Measurements from ENCODE around the gene RAP2C. TPM values are rescaled to one million over a fixed set of nuclear protein-coding genes. Genes with fewer than 3 reads are reported as not detected.

RAP2C gene
- total and polyA plus RNA-seq, 4 donors = 17.1 to 32.0 (median 23.4) TPM

DNA sequence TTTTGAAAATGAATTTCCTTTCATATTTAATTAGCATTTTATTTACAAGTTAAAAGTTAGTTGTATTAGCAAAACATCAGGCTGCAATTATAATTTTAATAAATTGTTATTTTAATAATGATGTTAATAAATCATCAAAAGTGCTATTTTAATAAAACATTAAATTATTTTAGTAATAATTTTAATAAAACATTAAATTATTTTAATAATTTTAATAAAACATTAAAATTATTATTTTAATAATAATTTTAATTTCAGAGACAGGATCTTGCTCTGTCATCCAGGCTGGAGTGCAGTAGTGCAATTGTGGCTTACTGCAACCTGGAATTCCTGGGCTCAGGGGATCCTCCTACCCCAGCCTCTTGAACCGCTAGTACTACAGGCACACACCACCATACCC, 10.8 kb downstream of the RAP2C start:
- Histone ChIP-seq H3K9ac (ENCODE audit: insufficient read depth in 1 of 2, low read length in 2 of 2) (no peak overlapping the region), H3K4me1 (ENCODE audit: control insufficient read depth in 5 of 5, insufficient read depth in 5 of 5, low read length in 5 of 5) (no peaks in the 10 kb centered on the region), H3K27ac (ENCODE audit: low read depth in 1 of 2, low read length in 1 of 2) (no peak overlapping the region), H3K36me3 (ENCODE audit: control insufficient read depth in 4 of 4, insufficient read depth in 4 of 4, low read length in 4 of 4) (peaks cover 0 to 2% (median 0%) of the 10 kb centered on the region in 4 donors), H3K27me3 (ENCODE audit: control insufficient read depth in 3 of 3, insufficient read depth in 3 of 3, low read length in 2 of 3) (peaks cover 0 to 46% (median 13%) of the 10 kb centered on the region in 3 donors), H3K4me3 (no peak overlapping the region), H3K9me3 (ENCODE audit: control insufficient read depth in 4 of 4, insufficient read depth in 3 of 4, low read length in 3 of 4) (no peaks in the 10 kb centered on the region)
- TF ChIP-seq, protein P1, sequence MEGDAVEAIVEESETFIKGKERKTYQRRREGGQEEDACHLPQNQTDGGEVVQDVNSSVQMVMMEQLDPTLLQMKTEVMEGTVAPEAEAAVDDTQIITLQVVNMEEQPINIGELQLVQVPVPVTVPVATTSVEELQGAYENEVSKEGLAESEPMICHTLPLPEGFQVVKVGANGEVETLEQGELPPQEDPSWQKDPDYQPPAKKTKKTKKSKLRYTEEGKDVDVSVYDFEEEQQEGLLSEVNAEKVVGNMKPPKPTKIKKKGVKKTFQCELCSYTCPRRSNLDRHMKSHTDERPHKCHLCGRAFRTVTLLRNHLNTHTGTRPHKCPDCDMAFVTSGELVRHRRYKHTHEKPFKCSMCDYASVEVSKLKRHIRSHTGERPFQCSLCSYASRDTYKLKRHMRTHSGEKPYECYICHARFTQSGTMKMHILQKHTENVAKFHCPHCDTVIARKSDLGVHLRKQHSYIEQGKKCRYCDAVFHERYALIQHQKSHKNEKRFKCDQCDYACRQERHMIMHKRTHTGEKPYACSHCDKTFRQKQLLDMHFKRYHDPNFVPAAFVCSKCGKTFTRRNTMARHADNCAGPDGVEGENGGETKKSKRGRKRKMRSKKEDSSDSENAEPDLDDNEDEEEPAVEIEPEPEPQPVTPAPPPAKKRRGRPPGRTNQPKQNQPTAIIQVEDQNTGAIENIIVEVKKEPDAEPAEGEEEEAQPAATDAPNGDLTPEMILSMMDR (IDR thresholded peaks at IDR 0.05; ENCODE audit: control extremely low read depth, extremely low read depth) = no peak
- WGBS, 2 donors = 83 to 93% methylated on average over 1 of the region's 1 CpG
- ATAC-seq (ENCODE audit: insufficient read depth, low FRiP score) (no peak), DNase-seq (no peak)

GRCh38 chrX:132207996-132208395, 11.3 kb downstream of the RAP2C start:
- H3K9me3 ChIP-seq (ENCODE audit: control insufficient read depth in 4 of 4, insufficient read depth in 3 of 4, low read length in 3 of 4) = no peaks in the 10 kb centered on the region
- TF ChIP-seq, protein P1 (IDR thresholded peaks at IDR 0.05; ENCODE audit: control extremely low read depth, extremely low read depth) = no peak
- WGBS, 2 donors = 23 to 58% methylated on average over 2 of the region's 2 CpGs
- peaks cover 0 to 46% (median 13%) of the 10 kb centered on the region in 3 donors for H3K27me3 ChIP-seq (ENCODE audit: control insufficient read depth in 3 of 3, insufficient read depth in 3 of 3, low read length in 2 of 3)
- H3K9ac ChIP-seq (ENCODE audit: insufficient read depth in 1 of 2, low read length in 2 of 2) = no peak overlapping the region
- H3K4me1 ChIP-seq (ENCODE audit: control insufficient read depth in 5 of 5, insufficient read depth in 5 of 5, low read length in 5 of 5) = no peaks in the 10 kb centered on the region
- ATAC-seq (ENCODE audit: insufficient read depth, low FRiP score) (no peak), DNase-seq (no peak)
- no peak overlapping the region for H3K4me3 ChIP-seq
- H3K27ac ChIP-seq (ENCODE audit: low read depth in 1 of 2, low read length in 1 of 2) = no peak overlapping the region
- H3K36me3 ChIP-seq (ENCODE audit: control insufficient read depth in 4 of 4, insufficient read depth in 4 of 4, low read length in 4 of 4) = peaks cover 0 to 2% (median 0%) of the 10 kb centered on the region in 4 donors

DNA sequence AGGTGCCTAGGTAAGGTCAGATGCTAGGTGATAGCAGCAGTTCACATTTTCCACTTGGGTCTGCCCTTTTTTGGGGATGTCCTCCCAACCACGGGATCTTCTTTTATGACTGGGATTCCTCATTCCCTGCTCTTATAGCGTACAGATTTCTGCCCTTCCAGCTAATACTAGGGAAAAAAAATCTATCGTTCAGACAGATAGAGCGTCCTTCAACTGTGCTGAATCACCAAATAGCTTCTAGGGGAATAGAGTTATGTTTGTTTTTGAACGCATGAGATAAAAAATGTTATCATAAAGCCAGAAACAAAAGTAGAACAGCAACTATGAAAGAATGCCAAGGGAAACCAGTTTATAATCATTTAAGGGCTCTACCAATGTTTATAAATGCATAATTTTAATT, 13.0 kb downstream of the RAP2C start:
- WGBS, 2 donors = 64 to 85% methylated on average over 5 of the region's 5 CpGs
- H3K4me1 ChIP-seq (ENCODE audit: control insufficient read depth in 5 of 5, insufficient read depth in 5 of 5, low read length in 5 of 5) = no peaks in the 10 kb centered on the region
- H3K36me3 ChIP-seq (ENCODE audit: control insufficient read depth in 4 of 4, insufficient read depth in 4 of 4, low read length in 4 of 4) = peaks cover 0 to 2% (median 0%) of the 10 kb centered on the region in 4 donors
- TF ChIP-seq, protein P1 (IDR thresholded peaks at IDR 0.05; ENCODE audit: control extremely low read depth, extremely low read depth) = no peak
- no peak overlapping the region for H3K4me3 ChIP-seq
- H3K9ac ChIP-seq (ENCODE audit: insufficient read depth in 1 of 2, low read length in 2 of 2) = no peak overlapping the region
- no peak for DNase-seq
- no peak overlapping the region for H3K27ac ChIP-seq (ENCODE audit: low read depth in 1 of 2, low read length in 1 of 2)
- H3K9me3 ChIP-seq (ENCODE audit: control insufficient read depth in 4 of 4, insufficient read depth in 3 of 4, low read length in 3 of 4) = no peaks in the 10 kb centered on the region
- peaks cover 0 to 40% (median 13%) of the 10 kb centered on the region in 3 donors for H3K27me3 ChIP-seq (ENCODE audit: control insufficient read depth in 3 of 3, insufficient read depth in 3 of 3, low read length in 2 of 3)
- ATAC-seq (ENCODE audit: insufficient read depth, low FRiP score) = no peak

DNA sequence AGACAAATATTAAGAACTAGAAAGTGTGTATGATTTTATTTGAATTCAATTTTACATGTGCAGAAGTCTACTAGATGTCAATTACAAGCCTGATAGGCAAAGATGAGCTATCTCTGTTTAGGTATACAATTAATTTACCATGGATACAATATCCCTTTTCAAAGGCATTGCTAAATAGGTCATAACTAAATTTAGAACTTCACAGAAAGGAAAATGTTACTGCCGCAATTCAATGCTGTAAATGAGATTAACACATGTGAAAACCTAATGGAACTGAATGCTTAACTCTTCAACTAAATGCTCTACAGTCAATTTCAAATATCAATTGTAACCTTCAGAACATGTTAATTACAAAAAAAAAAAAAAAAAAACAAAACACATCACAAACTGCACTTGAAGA, 14.6 kb downstream of the RAP2C start:
- Histone ChIP-seq H3K27ac (ENCODE audit: low read depth in 1 of 2, low read length in 1 of 2) (no peak overlapping the region), H3K4me1 (ENCODE audit: control insufficient read depth in 5 of 5, insufficient read depth in 5 of 5, low read length in 5 of 5) (no peaks in the 10 kb centered on the region), H3K4me3 (no peak overlapping the region), H3K36me3 (ENCODE audit: control insufficient read depth in 4 of 4, insufficient read depth in 4 of 4, low read length in 4 of 4) (peaks cover 0 to 2% (median 0%) of the 10 kb centered on the region in 4 donors), H3K9me3 (ENCODE audit: control insufficient read depth in 4 of 4, insufficient read depth in 3 of 4, low read length in 3 of 4) (no peaks in the 10 kb centered on the region), H3K9ac (ENCODE audit: insufficient read depth in 1 of 2, low read length in 2 of 2) (no peak overlapping the region), H3K27me3 (ENCODE audit: control insufficient read depth in 3 of 3, insufficient read depth in 3 of 3, low read length in 2 of 3) (peaks cover 0 to 43% (median 5%) of the 10 kb centered on the region in 3 donors)
- DNase-seq (no peak), ATAC-seq (ENCODE audit: insufficient read depth, low FRiP score) (no peak)
- TF ChIP-seq, protein P1 (IDR thresholded peaks at IDR 0.05; ENCODE audit: control extremely low read depth, extremely low read depth) = no peak
- 85 to 88% methylated on average over 1 of the region's 1 CpG for WGBS, 2 donors
